CD4-positive, alpha-beta T cell (primary cell): ENCODE measurements around the gene SGO2. TPM values are rescaled to one million over a fixed set of nuclear protein-coding genes. Genes with fewer than 3 reads are reported as not detected.

Source experiments
- ATAC-seq: fragments of 200-7000 bp; cut with Tn5 transposase; one replicate; pipeline ENCODE4 v1.10.0; 2022; ENCODE audit warnings: mild to moderate bottlenecking; ENCODE audit not compliant: poor library complexity
- CTCF ChIA-PET: fragments of 350-600 bp; sonication (Branson Sonifier 250); formaldehyde crosslinking; loops from one replicate; lab custom pipeline; 2021; ENCODE audit warnings: antibody characterized with exemption, inconsistent platforms; lab: Charles Lee
- POLR2A ChIA-PET: fragments of 350-600 bp; sonication (Branson Sonifier 250); formaldehyde crosslinking; loops from one replicate; lab custom pipeline; 2021; ENCODE audit warnings: antibody characterized with exemption, inconsistent platforms; lab: Charles Lee
- DNase-seq, 14 experiments: peaks; one replicate each; pipeline ENCODE4 v3.0.0-alpha.2; 2013 to 2020; ENCODE audit warnings: mixed read lengths in 2 of 14
- H3K27ac ChIP-seq, 2 donors: one replicate each; pipeline versions ENCODE4 v1.5.1 to v1.7.0; 2013; ENCODE audit warnings: low read length in 2 of 2, low read depth in 1 of 2, mild to moderate bottlenecking in 1 of 2
- H3K27me3 ChIP-seq, 2 experiments: 1 replicate in 1 of 2; 2 replicates in 1 of 2; pipeline versions ENCODE4 v1.6.1 to v1.7.0; 2013; ENCODE audit warnings: low read length in 2 of 2, control low read depth in 1 of 2, mild to moderate bottlenecking in 1 of 2, moderate library complexity in 1 of 2; ENCODE audit not compliant: insufficient read depth in 2 of 2, control insufficient read depth in 1 of 2
- H3K36me3 ChIP-seq: one replicate; pipeline ENCODE4 v1.6.1; 2013; ENCODE audit warnings: low read length, control low read depth; ENCODE audit not compliant: insufficient read depth
- H3K4me1 ChIP-seq: one replicate; pipeline ENCODE4 v1.6.1; 2013; ENCODE audit warnings: low read length, control low read depth; ENCODE audit not compliant: insufficient read depth
- H3K4me3 ChIP-seq: one replicate; pipeline ENCODE4 v1.5.1; 2013; ENCODE audit warnings: mild to moderate bottlenecking, low read length, moderate library complexity
- H3K9me3 ChIP-seq, 2 experiments: 1 replicate in 1 of 2; 2 replicates in 1 of 2; pipeline versions ENCODE4 v1.6.1 to v1.7.0; 2013; ENCODE audit warnings: low read length in 2 of 2, mild to moderate bottlenecking in 2 of 2, control low read depth in 1 of 2, moderate library complexity in 1 of 2; ENCODE audit not compliant: control insufficient read depth in 1 of 2, insufficient read depth in 1 of 2
- H3K27ac Mint-ChIP-seq: one replicate; pipeline ENCODE4 v1.8.0; 2020; ENCODE audit warnings: mixed read lengths
- H3K27me3 Mint-ChIP-seq: one replicate; pipeline ENCODE4 v1.8.0; 2021; ENCODE audit warnings: mixed read lengths
- H3K36me3 Mint-ChIP-seq: one replicate; pipeline ENCODE4 v1.8.0; 2021; ENCODE audit warnings: low read depth, mixed read lengths
- H3K4me1 Mint-ChIP-seq: one replicate; pipeline ENCODE4 v1.8.0; 2021; ENCODE audit warnings: low read depth, mixed read lengths
- H3K4me3 Mint-ChIP-seq: one replicate; pipeline ENCODE4 v1.8.0; 2020; ENCODE audit warnings: mild to moderate bottlenecking, mixed read lengths
- H3K9me3 Mint-ChIP-seq: one replicate; pipeline ENCODE4 v1.8.0; 2020; ENCODE audit warnings: mixed read lengths
- CTCF ChIP-seq: fragments of 200-600 bp; IDR thresholded peaks from one replicate; pipeline ENCODE4 v1.8.0; 2022; ENCODE audit warnings: antibody characterized with exemption, mild to moderate bottlenecking
- intact Hi-C, 2 experiments: fragments of 100-400 bp; cut with DNase I in 1 of 2; cut with micrococcal nuclease in 1 of 2; formaldehyde crosslinking; loops; one replicate each; pipeline versions ENCODE4 v1.15.1 to v1.9.0; 2023 to 2025; cut with DNase I, micrococcal nuclease
- total RNA-seq, 174 experiments: library from RNA in 2 of 174; stranded (reverse) in 2 of 174; gene quantifications; one replicate each; pipeline ENCODE4 v1.2.3 and lab custom pipeline; 2021 to 2026

SGO2 gene
- total RNA-seq, 2 experiments from 2014 or later, result 0.64 to 0.74 TPM

GRCh38 chr2:200618590-200619021 lies 92.6 kb downstream of the SGO2 start:
- intact Hi-C loops, result no loop called here
- H3K27ac ChIP-seq, result no peak overlapping the region

GRCh38 chr2:200619279-200619678 lies 93.3 kb downstream of the SGO2 start:
- peaks cover 0 to 2% of the 10 kb centered on the region in 2 experiments for H3K27me3 ChIP-seq
- ATAC-seq (no peak), DNase-seq (no peak)
- POLR2A ChIA-PET, result no interaction called here
- intact Hi-C loops, result no loop called here
- TF ChIP-seq CTCF, result no peak
- H3K27ac ChIP-seq, result no peak overlapping the region
- CTCF ChIA-PET, result interaction anchor here (0.5 kb wide), 1 partner anchor 1149 kb away, joined by 5 read pairs; no protein-coding TSS in a partner anchor
- Mint-ChIP-seq H3K4me1 (no peaks in the 10 kb centered on the region), H3K4me3 (no peak overlapping the region), H3K27ac (no peak overlapping the region), H3K27me3 (no peaks in the 10 kb centered on the region), H3K36me3 (no peaks in the 10 kb centered on the region), H3K9me3 (no peaks in the 10 kb centered on the region)
- no peaks in the 10 kb centered on the region for H3K4me1 ChIP-seq
- no peaks in the 10 kb centered on the region for H3K9me3 ChIP-seq
- no peaks in the 10 kb centered on the region for H3K36me3 ChIP-seq
- no peak overlapping the region for H3K4me3 ChIP-seq

More at GRCh38 chr2:200618590-200619021, 92.6 kb downstream of the SGO2 start:
- peak; percentile 44 for ATAC-seq
- Mint-ChIP-seq H3K27ac (no peak overlapping the region), H3K9me3 (no peaks in the 10 kb centered on the region), H3K4me1 (no peaks in the 10 kb centered on the region), H3K4me3 (no peak overlapping the region), H3K27me3 (no peaks in the 10 kb centered on the region), H3K36me3 (no peaks in the 10 kb centered on the region)
- Histone ChIP-seq H3K27me3 (peaks cover 0 to 2% of the 10 kb centered on the region in 2 experiments), H3K36me3 (no peaks in the 10 kb centered on the region), H3K9me3 (no peaks in the 10 kb centered on the region), H3K4me1 (no peaks in the 10 kb centered on the region), H3K4me3 (no peak overlapping the region)
- ChIA-PET POLR2A (no interaction called here), CTCF (interaction anchor here (0.5 kb wide), 1 partner anchor 1149 kb away, joined by 5 read pairs; no protein-coding TSS in a partner anchor)
- DNase-seq, result peak in 1 of 14 experiments; percentile 3
- no peak for TF ChIP-seq CTCF

- intact Hi-C loops, result no loop called here
- peak in 1 of 14 experiments; percentile 3 for DNase-seq
- POLR2A ChIA-PET, result interaction anchor here (0.6 kb wide), 1 partner anchor 95 kb away, joined by 3 read pairs; the partner anchor contains the start of gene SGO2
- no peak for ATAC-seq
- no peaks in the 10 kb centered on the region for H3K4me1 Mint-ChIP-seq
- H3K4me1 ChIP-seq, result no peaks in the 10 kb centered on the region
- no peaks in the 10 kb centered on the region for H3K9me3 ChIP-seq
- CTCF ChIA-PET, result no interaction called here
- H3K36me3 Mint-ChIP-seq, result no peaks in the 10 kb centered on the region
- H3K27me3 Mint-ChIP-seq, result no peaks in the 10 kb centered on the region
- H3K4me3 Mint-ChIP-seq, result no peak overlapping the region
- no peak overlapping the region for H3K27ac Mint-ChIP-seq
- H3K9me3 Mint-ChIP-seq, result no peaks in the 10 kb centered on the region
- no peaks in the 10 kb centered on the region for H3K36me3 ChIP-seq
- H3K27me3 ChIP-seq, result peaks cover 0 to 2% of the 10 kb centered on the region in 2 experiments
- no peak overlapping the region for H3K4me3 ChIP-seq
- no peak for TF ChIP-seq CTCF
- H3K27ac ChIP-seq, result no peak overlapping the region
These were observed 94.8 kb downstream of the SGO2 start for GRCh38 chr2:200620606-200621390.
